SHP77 treated with DMSO at 0.1 percent for 48 hours (cell line): Measurements from ENCODE around the gene DYNC1I2.
"Not testable (repeated sequence)": the region's sequence is repeated elsewhere in the genome, so short reads cannot be mapped to it uniquely, and the experiment has no call there.

ENCODE experiments used
- DNase-seq: peaks from one replicate; lab custom pipeline; 2025; lab: John Stamatoyannopoulos, UW

DYNC1I2 gene

DNA sequence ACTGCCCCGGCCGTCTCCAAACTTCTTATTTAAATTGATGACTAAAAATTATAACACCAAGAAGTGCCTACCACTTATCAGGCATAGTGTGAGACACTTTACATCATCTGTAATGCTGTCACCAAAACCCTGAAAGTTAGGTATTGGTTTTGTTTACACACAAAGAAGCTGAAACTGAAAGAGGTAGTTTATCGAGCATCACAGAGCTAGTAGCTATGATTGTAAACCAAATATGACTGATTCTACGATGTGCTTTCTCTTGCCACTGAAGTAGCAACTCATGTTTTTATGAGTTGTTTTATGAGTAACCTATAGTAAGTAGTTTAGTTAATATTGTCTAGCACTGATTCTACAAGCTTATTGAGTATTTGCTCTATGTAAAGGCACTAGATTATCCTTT is 31.5 kb downstream of the DYNC1I2 start:
- no peak for DNase-seq

DNA sequence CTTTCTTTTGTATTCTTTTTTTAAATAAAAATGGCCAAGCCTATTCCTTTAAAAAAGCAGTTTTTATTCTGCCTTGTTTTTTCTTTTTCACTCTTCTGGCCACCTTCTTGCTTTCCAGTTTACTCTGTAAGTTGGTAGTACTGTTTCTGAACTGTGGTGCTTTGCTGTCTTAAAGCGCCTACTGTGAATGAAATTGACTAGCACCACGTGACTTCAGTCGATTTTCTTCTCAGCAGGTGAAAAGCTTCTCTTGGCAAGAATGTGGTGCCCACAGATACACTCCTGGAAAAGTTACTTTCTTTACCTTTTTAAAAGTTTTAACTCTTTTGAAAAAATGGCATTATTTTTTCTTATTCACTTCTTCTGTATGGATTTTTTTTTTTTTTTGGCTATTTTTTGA is 32.4 kb downstream of the DYNC1I2 start:
- no peak for DNase-seq

DNA sequence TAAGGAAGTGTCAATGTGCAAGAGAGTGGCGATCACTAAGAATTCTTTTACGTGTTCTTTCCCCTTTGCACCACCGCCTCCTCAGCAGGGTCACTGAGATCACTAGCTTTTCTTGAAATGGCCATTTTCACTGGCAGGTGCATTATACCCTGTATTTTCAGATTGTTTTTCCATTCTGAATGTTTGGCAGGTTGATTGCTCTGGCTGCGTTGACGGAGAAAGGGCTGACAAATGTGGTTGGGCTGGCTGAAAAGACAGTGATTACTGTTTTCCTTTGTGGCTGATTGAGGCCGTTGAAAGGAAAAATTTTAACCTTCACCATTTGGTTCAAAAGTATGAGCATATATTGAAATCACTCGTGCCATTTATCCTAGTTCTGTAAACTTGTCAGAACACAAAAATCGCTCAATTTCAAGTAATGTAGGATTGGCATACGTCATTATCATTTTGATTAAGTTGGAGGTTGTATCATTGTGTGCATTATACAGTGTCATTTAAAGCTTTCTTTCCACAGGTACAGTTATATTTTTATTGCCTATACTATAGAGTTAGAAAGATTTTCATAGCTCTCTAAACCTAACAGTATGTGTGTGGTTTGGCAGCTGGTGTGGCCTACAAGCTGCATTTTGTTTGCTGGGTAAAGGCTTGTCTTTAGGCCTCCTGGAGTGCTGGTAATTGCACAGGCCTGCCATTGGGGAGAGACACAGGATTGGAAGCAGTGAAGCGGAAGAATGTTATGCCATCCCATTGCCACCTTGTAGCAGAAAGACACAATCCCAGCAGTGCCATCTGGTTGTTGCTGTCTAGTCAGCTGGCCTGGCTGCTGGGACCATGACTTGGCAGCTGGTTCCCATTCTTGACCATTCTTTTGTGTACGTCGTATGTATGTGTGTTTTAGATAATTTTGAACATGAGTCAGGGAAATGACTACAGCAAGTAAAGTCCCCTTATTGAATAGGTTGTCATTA is 36.7 kb downstream of the DYNC1I2 start:
- DNase-seq: peak; percentile 3

DNA sequence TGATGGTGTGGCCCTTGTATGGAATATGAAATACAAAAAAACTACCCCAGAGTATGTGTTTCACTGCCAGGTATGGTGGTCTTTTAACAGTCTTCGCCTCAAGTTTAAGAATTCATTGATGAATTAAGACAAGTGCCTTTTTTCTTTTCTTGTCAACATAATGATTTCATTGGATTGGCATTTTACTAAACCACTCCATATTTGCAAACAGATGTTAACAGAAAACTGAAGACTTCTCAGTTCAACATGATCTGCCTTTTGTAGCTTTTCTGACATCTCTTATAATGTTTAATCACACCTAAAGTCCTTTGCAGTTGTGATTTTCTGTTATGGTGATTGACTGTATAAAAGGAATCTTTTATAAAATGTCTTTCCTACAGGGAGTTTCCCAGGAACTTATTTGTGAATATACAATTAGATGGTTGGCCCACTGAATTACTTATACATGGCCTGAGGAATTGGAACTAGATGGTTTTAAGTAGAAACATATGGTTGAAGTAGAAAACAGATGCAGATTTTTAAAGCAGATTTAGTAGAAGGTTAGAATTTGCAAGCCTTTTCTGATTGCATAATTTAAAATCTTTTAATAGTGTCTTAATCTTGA is 39.7 kb downstream of the DYNC1I2 start:
- DNase-seq: no peak

DNA sequence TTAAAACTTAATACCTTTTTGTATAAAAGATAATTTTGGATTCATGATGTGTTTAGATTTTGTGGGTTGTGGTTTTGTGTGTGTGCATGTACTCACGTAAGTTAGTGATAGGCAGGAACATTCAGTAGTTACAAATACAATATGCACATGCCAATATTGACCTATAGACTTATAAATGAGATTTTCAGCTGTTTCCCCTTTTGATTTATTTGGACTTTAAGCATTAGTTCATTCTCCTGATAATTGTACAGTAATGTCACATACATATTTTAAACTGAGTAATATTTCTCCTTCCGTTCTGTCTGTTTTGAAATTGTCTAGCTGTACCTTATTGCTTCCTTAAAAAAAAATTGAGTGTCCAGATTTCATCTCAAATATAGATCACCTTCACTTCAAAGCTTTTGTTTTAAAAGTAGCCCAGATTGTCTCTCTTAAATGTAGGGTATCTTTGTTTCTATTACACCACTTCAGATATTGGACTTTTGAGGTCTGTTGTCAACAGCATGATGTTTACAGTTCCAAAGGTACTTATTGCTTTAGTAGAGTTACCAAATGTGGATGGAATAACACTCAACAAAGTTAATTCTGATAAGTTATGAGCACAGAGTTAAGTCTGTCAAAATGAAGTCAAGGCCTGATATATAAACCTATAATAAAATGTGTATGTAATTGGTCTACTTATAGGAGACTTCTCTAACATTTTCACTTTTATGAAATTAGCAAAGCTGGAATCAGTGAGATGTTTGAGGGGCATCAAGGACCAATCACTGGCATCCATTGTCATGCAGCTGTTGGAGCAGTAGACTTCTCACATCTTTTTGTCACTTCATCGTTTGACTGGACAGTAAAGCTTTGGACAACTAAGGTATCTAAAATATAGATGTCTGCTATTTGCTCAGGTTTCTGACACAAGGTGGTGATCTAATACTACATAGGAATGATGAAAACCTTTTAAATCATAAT is 42.0 kb downstream of the DYNC1I2 start:
- no peak for DNase-seq

DNA sequence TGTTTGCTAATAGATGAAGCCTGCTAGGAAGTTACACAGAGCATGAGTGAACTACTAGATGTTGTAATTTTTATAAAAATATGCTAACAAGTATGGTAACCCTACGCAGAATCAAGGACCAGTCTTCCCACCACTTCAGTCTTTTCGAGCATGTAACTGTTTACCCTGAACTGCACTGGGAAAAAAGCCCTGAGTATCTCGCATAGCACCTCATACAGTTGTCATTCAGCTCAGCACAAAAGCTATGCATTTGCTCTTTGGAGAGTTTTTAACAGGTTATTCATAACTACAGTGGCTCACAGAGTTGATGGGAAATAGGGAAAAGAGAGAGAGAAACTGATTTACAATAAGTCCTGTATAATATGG is 42.7 kb downstream of the DYNC1I2 start:
- no peak for DNase-seq

DNA sequence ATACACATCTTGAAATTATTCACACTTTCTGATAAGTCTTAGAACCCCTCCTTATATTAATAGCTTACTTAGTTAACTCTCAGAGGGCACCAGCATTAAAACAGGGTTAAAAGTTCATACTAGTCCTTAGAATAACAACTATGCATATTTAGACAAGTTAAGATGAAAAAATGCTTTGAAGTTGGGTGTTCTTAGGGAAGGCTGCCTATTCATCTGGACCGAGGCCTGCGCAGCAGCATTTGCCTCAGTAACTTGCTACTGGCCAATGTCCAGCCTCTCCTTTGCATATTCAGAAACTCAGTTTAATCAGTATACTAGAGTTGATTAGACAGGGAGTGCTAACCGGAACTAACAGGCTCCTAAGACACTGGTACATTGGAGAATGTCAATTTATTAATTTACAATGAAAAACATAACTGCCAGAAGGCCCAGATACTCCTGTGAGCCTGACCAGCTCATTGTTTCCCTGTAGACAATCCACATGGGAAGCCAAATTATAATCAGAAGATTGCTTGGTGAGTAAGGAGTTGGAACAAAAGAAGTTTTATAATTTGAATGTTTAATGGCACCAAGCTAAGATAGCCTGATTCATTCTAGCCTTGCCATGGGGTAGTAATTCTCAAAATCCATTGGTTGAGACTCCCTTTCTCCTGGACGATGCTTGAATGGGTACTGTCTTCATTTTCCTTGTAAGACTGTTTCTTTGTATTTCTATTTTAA is 48.9 kb downstream of the DYNC1I2 start:
- DNase-seq: no peak

DNA sequence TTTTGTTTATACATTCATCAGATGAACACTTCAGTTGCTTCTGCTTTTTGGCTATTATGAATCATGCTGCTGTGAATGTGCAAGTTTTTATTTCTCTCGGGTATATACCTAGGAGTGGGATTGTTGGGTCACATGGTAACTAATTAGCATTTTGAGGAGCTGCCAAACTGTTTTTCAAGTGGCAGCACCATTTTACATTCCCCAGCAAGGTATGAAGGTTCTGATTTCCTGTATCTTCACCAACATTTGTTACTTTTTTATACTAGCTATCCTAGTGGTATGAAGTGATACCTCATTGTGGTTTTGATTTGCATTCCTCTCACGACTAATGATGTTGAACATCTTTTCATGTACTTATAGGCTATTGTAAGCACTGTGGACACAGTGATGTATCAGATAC is 53.9 kb downstream of the DYNC1I2 start:
- no peak for DNase-seq

DNA sequence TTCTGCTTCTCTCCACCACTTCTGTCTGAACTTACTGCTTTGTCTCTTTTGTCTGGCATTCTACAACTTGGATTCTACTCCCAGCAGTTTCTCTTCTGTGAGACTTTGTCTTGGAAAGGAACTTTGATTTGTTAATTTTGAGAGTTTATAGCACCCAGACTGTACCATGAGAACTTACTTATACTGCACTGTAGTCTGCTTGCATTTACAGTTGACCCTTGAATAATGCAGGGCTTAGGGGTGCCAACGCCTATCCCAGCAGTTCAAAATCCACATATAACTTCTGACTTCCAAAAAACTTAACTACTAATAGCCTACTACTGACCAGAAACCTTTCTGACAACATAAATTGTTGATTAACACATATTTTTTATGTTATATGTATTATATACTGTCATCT is 55.5 kb downstream of the DYNC1I2 start:
- no peak for DNase-seq

DNA sequence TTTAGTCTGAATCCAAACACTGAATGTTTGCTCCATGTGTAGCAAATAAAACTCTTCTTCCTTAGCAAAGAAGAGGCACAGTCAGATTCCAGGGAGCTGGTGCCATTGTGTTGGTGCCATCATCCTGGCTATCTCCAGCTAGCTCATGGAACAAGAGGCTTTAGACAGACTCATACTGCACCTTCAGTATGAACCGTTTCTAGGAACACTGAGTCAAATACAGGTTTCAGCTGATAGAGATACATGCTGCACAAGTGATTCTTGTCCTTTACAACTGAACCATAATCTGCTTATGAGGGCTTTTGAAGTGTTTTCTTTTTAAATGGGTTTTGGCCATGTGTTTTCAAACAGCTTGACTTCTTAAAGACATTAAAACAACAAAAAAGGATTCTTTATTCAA is 57.9 kb downstream of the DYNC1I2 start:
- no peak for DNase-seq

DNA sequence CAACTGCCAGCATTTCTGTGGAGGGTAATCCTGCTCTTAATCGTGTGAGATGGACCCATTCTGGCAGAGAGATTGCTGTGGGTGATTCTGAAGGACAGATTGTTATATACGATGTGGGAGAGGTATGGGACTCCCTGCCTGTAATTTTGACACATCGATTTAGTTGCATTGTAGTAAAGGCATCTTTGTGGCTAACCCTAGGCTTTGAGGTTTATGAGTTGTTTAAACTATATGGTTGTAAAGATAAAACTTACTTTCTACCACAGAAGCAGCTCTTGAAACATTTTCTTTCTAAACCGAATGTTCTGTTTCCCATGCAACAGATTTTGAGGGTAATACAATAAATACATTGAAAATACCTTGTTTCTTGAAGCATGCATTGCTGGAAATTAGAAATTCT is 58.5 kb downstream of the DYNC1I2 start:
- no peak for DNase-seq

DNA sequence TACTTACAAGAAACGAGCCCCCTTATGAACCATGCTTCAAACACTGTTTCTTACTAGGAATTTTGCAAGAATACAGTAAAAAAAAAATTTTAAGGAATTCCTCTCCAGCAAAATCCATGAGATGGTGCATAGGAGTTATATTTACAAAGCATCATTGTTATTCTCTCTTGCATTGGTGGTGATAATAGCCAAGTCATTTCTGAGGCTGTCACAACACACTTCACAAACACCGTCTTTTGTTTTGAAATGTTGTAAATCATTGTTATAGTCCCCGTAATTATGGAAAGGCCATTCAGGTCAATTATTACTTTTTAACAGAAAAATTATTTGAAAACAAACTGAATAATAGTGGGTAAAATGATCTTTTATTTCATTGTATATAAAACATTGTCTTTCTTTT is 60.1 kb downstream of the DYNC1I2 start:
- no peak for DNase-seq

DNA sequence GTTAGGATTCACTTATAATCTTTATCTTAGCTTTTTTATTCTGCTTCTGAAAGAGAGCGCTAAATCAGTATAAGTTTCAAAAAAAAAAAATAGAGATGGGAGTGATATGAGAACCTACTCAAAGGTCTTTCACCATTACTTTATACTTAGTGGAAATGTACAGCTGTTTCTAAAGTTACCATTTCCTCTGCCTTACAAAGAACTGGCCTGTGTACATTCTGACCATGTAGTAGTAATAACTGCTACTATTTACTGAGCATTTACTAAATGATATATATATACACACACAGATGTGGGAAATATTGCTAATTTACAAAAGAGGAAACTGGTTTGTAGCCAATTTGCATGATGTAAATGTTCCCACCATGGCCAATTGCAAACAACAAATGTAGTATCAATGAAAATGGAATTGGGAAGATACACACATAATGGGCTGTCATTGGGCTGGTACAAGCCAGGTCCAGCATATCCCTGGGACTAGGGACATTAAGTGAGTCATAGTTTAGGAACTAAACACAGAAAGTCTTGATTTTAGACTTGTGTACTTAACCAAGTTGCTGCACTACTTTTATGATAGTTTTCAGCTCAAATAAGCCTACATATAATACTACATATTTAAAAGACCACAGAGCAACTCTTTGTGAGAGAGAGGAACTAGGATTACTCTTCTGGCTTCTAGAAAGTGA is 67.1 kb downstream of the DYNC1I2 start:
- DNase-seq: no peak

DNA sequence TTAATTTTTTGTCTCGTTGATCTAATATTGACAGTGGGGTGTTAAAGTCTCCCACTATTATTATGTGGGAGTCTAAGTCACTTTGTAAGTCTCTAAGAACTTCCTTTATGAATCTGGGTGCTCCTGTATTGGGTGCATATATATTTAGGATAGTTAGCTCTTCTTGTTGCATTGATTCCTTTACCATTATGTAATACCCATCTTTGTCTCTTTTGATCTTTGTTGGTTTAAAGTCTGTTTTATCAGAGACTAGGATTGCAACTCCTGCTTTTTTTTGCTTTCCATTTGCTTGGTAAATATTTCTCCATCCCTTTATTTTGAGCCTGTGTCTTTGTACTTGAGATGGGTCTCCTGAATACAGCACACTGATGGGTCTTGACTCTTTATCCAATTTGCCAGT is 71.5 kb downstream of the DYNC1I2 start:
- not testable (repeated sequence) for DNase-seq

DNA sequence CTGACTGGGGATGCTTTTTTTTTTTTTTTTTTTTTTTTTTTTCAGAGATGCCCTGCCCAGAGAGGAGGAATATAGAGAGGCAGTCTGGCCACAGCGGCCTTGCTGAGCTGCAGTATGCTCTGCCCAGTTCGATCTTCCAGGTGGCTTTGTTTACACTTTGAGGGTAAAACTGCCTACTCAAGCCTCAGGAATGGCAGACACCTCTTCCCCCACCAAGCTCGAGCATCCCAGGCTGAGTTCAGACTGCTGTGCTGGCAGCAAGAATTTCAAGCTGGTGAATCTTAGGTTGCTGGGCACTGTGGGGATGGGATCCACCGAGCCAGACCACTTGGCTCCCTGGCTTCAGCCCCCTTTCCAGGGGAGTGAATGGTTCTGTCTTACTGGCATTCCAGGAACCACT is 73.9 kb downstream of the DYNC1I2 start:
- not testable (repeated sequence) for DNase-seq

DNA sequence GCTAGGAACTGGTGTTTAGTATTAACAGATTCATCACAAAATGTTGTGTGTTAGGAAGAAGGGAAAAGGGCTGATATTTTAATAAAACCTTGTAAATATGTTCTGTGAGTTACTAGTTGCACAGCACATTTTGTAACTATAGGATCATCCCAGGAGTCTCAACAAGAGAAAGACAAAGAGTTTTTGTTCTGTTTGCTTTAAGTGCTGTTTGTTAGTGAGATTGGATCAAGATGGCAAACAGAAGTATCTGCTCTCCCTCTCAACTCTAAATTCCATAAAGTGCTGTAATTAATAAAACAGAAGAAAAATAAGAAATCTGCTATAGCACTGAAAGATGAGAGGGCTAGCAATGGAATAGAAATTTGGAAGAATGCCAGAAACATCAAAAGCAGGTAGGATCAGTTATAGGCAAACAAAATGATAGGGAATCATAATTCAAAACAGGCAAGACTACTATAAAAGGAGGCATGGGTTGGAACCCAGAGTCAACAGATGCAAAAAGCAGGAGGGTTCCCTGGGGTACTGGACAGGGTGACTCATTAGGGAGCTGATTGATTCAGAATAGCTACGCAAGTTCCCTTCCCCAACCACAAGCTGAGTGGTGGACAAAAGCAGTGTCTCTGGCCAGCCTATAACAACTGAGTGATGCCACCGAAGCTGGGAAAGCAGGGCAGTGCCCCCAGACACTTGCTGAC is 75.8 kb downstream of the DYNC1I2 start:
- no peak for DNase-seq

DNA sequence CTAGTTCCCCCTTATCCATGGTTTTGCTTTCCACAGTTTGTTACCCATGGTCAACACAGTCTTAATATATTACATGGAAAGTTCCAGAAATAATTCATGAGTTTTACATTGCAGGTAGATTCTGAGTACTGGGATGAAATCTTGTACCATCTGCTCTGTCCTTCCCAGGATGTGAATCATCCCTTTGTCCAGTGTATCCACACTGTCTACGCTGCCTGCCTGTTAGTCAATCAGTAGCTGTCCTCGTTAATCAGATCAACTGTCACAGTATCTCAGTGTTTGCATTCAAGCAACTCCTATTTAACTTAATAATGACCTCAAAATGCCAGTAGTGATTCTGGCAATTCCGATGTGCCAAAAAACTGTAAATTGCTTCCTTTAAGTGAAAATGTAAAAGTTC is 76.3 kb downstream of the DYNC1I2 start:
- DNase-seq: no peak

DNA sequence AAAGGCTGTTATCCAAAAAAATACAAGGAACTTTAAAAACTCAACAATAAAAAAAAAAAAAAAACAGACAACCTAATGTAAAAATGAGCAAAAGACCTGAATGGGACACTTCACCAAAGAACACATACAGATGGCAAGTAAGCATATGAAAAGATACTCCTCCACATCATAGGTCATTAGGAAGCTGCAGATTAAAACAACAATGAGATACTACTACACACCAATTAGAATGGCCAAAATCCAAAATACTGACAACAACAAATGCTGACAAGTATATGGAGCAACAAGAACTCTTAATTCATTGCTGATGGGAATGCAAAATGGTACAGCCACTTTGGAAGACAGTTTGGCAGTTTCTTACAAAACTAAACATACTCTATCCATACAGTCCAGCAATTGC is 84.2 kb downstream of the DYNC1I2 start:
- no peak for DNase-seq

DNA sequence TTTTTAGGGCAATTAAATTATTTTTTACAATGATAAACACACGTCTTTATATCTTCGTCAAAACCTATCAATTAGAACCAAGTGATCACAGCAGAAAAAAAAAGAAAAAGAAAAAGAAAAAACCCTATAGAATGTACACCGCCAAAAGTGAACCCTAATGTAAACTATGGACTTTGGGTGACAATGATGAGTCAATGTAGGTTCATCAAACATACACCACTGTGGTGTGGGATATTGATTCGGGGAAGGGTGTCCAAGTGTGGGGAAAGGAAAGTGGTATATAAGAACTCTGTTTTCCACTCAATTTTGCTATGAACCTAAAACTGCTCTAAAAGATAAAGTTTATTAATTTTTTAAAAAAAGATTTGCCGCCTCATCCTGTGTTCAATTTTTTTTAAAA is 85.1 kb downstream of the DYNC1I2 start:
- no peak for DNase-seq

DNA sequence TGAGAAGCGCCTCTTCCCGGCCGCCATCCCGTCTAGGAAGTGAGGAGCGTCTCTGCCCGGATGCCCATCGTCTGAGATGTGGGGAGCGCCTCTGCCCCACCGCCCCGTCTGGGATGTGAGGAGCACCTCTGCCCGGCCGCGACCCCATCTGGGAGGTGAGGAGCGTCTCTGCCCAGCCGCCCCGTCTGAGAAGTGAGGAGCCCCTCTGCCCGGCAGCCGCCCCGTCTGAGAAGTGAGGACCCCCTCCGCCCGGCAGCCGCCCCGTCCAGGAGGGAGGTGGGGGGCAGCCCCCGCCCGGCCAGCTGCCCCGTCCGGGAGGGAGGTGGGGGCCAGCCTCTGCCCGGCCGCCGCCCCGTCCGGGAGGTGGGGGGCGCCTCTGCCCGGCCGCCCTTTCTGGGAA is 87.3 kb downstream of the DYNC1I2 start:
- not testable (repeated sequence) for DNase-seq

DNA sequence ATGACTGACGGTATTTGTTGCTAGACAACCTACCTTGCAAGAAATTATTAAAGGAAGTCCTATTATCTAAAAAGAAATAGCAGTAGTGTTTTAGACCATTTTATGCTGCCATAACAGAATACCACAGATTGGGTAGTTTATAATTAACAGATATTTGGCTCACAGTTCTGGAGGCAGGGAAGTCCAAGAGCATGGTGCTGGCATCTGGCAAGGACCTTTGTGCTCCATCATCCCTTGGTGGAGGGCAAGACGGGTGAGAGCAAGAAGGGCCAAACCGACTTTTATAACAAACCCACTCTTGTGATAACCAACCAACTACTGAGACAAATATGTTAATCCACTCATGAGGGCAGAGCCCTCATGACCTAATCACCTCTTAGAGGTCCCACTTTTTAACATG is 91.2 kb downstream of the DYNC1I2 start:
- DNase-seq: no peak
